ENCODE data around the gene EGFL7. TPM values are rescaled to one million over a fixed set of nuclear protein-coding genes. Genes with fewer than 3 reads are reported as not detected.
A peak's percentile ranks its signal among the peaks of the same experiment; 100 is the strongest.

The EGFL7 gene
- polyA plus RNA-seq, 1 of the 3 experiments (the other 2 are of a cell fraction) = 43.0 TPM

- TF ChIP-seq, protein P1, sequence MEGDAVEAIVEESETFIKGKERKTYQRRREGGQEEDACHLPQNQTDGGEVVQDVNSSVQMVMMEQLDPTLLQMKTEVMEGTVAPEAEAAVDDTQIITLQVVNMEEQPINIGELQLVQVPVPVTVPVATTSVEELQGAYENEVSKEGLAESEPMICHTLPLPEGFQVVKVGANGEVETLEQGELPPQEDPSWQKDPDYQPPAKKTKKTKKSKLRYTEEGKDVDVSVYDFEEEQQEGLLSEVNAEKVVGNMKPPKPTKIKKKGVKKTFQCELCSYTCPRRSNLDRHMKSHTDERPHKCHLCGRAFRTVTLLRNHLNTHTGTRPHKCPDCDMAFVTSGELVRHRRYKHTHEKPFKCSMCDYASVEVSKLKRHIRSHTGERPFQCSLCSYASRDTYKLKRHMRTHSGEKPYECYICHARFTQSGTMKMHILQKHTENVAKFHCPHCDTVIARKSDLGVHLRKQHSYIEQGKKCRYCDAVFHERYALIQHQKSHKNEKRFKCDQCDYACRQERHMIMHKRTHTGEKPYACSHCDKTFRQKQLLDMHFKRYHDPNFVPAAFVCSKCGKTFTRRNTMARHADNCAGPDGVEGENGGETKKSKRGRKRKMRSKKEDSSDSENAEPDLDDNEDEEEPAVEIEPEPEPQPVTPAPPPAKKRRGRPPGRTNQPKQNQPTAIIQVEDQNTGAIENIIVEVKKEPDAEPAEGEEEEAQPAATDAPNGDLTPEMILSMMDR (IDR thresholded peaks at IDR 0.05) = no peak
These were observed 57.7 kb downstream of the EGFL7 start (continued) for GRCh38 chr9:136720251-136720897.

- no peak overlapping the region for H2AFZ ChIP-seq (ENCODE audit: low read depth)
- no peak for DNase-seq
- WGBS (ENCODE audit: low lambda C conversion rate) = 64% methylated on average over 5 of the region's 11 CpGs
- peaks cover 21% of the 10 kb centered on the region for H3K79me2 ChIP-seq (ENCODE audit: insufficient read depth)
- H3K9ac ChIP-seq = no peak overlapping the region
- peaks cover 22% of the 10 kb centered on the region for H3F3A ChIP-seq (replicated peaks; ENCODE audit: insufficient read depth)
- H3K9me3 ChIP-seq = no peaks in the 10 kb centered on the region
- ChIA-PET POLR2A (interaction anchor here (1.2 kb wide), 1 partner anchor 74 kb away, joined by 3 read pairs; no protein-coding TSS in a partner anchor), CTCF (interaction anchor here (1.1 to 2.7 kb wide), 3 partner anchors 10 to 49 kb away, joined by 3 to 13 read pairs (median 9); partner anchors contain the start of gene LCN8)
- no peak overlapping the region for H3K27ac ChIP-seq (ENCODE audit: low read depth in 2 of 2, low read length in 1 of 2)
- H4K20me1 ChIP-seq (ENCODE audit: insufficient read depth) = peaks cover 52% of the 10 kb centered on the region
- no peak overlapping the region for H3K4me3 ChIP-seq (ENCODE audit: low read depth in 2 of 2, low read length in 1 of 2)
- no peaks in the 10 kb centered on the region for H3K27me3 ChIP-seq (ENCODE audit: insufficient read depth)
- H3K4me2 ChIP-seq = 0 out of 2 replicates have a peak overlapping the region, but pooled peaks have one; percentile 15
- peaks cover 3 to 9% of the 10 kb centered on the region in 2 experiments; a peak in 1 of 4 replicates for H3K4me1 ChIP-seq (ENCODE audit: control insufficient read depth in 1 of 2, insufficient read depth in 2 of 2, low read depth in 1 of 2, low read length in 1 of 2)
- no peaks in the 10 kb centered on the region for H3K9me2 ChIP-seq
- no peak for TF ChIP-seq RFX5 (IDR thresholded peaks at IDR 0.05; ENCODE audit: low read length)
- no peak for TF ChIP-seq FOXM1 (IDR thresholded peaks at IDR 0.05; ENCODE audit: low read depth)
- no peak for TF ChIP-seq RCOR1 (IDR thresholded peaks at IDR 0.05; ENCODE audit: low read length)
- TF ChIP-seq, protein P2, sequence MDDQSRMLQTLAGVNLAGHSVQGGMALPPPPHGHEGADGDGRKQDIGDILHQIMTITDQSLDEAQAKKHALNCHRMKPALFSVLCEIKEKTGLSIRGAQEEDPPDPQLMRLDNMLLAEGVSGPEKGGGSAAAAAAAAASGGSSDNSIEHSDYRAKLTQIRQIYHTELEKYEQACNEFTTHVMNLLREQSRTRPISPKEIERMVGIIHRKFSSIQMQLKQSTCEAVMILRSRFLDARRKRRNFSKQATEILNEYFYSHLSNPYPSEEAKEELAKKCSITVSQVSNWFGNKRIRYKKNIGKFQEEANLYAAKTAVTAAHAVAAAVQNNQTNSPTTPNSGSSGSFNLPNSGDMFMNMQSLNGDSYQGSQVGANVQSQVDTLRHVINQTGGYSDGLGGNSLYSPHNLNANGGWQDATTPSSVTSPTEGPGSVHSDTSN (IDR thresholded peaks at IDR 0.05) = no peak
- no peak for TF ChIP-seq MAX (IDR thresholded peaks at IDR 0.05; ENCODE audit: low read depth)
- no peak for TF ChIP-seq REST (IDR thresholded peaks at IDR 0.05; ENCODE audit: low read depth, low read length)
- peaks cover 18 to 31% of the 10 kb centered on the region in 2 experiments for H3K36me3 ChIP-seq (replicated peaks in 1 of 2; ENCODE audit: control insufficient read depth in 1 of 2, insufficient read depth in 2 of 2, low read length in 1 of 2)
These were observed 58.2 kb downstream of the EGFL7 start for GRCh38 chr9:136720898-136721338.

Measured in SK-N-SH (cell line).